ENCODE measurements around the gene CDH1.

CDH1 gene

GRCh38 chr16:68732042-68732680 is 4.9 kb upstream of the CDH1 start:
- no peak for DNase-seq (ENCODE audit: low read depth in 2 of 2)

GRCh38 chr16:68732741-68733399 is 4.2 kb upstream of the CDH1 start:
- DNase-seq (ENCODE audit: low read depth in 2 of 2): no peak

DNA sequence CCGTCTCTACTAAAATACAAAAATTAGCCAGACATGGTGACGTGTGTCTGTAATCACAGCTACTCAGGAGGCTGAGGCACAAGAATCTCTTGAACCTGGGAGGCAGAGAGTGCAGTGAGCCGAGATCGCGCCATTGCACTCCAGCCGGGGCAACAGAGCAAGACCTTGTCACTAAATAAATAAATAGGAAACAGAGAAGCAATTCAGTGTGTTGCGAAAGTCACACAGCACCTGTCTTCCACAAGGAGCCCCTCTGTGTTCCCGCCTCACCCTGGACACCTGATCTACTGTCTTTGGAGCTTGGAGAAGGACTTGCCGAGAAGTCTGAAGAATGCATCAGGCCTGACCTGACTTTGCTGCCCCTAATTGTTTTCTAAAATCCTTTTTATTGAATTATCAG is 3.5 kb upstream of the CDH1 start:
- no peak for DNase-seq (ENCODE audit: low read depth in 2 of 2)

DNA sequence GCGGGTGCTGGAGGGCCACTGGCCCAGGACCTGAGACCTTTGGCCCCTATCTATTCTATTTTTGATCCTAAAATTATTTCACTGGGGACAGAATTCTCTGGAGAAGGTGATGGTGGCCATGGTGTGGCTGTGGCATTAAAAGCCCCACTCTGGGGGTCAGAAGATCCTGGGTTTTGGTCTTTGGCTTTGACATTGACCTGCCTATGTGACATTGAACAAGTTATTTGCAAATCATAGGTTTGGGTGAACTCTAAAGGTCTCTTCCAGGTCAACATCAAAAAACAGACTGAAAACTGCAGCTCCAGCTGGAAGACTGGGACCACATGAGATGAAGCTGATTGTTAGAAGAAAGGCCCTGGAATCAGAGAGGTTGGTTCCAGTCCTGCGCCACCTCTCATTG is 2.3 kb upstream of the CDH1 start:
- DNase-seq (ENCODE audit: low read depth in 2 of 2): no peak

DNA sequence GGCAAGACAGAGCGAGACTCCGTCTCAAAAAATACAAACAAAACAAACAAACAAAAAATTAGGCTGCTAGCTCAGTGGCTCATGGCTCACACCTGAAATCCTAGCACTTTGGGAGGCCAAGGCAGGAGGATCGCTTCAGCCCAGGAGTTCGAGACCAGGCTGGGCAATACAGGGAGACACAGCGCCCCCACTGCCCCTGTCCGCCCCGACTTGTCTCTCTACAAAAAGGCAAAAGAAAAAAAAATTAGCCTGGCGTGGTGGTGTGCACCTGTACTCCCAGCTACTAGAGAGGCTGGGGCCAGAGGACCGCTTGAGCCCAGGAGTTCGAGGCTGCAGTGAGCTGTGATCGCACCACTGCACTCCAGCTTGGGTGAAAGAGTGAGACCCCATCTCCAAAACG is 531 bp upstream of the CDH1 start:
- DNase-seq (ENCODE audit: low read depth in 2 of 2): no peak

DNA sequence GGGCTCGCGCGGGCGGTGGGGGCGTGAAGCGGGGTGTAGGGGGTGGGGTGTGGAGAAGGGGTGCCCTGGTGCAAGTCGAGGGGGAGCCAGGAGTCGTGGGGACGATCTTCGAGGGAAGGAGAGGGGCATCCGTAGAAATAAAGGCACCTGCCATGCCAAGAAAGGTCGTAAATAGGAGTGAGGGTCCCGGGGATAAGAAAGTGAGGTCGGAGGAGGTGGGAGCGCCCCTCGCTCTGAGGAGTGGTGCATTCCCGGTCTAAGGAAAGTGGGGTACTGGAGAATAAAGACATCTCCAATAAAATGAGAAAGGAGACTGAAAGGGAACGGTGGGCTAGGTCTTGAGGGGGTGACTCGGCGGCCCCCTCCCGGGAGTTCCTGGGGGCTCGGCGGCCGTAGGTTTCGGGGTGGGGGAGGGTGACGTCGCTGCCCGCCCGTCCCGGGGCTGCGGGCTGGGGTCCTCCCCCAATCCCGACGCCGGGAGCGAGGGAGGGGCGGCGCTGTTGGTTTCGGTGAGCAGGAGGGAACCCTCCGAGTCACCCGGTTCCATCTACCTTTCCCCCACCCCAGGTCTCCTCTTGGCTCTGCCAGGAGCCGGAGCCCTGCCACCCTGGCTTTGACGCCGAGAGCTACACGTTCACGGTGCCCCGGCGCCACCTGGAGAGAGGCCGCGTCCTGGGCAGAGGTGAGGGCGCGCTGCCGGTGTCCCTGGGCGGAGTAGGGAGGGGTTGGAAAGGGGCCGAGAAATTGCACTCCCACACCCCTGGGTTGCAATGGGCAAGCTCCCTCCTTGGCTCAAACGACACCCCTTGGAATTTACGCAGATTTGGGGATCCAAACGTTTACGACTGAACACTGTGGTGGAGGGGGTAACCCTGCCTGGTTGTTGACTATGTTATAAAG is 888 bp downstream of the CDH1 start:
- DNase-seq (ENCODE audit: low read depth in 2 of 2): no peak

GRCh38 chr16:68739964-68740627 is 3.0 kb downstream of the CDH1 start:
- DNase-seq (ENCODE audit: low read depth in 2 of 2): no peak

DNA sequence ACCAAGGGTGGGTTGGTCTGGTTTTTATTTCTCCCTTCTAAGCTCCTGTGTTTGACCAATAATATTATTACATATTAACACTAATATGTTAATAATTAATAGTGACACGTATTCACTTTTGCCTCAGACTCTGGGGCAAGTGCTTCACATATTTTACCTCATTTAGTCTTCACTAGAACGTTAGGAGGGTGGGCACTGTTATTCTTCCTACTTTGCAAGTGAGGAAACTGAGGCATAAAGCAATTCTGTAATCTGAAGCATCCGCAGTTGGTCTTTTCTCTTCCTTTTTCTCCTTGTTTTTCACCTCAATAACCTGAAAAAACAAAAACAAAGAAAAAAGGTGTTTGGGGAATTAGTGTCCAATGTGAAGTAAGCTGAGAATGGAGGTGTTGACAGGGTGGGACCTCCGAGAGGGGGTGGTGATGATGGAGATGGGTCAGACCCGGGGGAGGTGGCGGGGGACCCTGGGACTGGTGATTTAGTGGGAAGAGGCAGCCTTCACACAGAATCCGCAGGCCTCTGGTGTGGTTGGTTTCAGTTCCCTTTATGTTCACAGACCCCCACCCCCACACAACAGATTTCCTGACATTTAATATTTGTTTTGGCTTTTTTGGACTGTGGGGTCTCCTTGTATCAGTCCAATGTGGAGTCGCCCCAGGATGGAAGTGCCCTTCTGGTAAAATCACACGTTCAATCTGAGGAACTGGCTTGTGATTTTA is 3.7 kb downstream of the CDH1 start:
- no peak for DNase-seq (ENCODE audit: low read depth in 2 of 2)

DNA sequence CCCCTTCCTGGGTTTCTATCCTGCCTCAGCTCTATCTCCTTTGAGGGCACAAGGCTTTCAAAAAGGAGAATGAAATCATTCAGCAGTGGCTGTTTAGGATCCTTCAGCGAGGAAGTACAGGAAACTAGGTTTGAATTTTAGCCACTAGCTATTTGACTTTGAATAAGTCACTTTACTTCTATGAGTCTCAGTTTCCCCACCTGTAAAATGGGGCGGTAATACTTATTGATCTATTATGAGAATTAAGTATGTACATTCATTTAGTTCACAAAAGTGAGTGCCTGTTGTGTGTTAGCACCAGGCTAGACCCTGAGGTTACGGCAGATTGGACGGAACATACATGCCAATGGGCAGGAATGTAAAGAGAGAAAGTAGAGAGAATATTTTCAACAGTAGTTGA is 6.6 kb downstream of the CDH1 start:
- no peak for DNase-seq (ENCODE audit: low read depth in 2 of 2)

GRCh38 chr16:68744744-68745280 is 7.7 kb downstream of the CDH1 start:
- no peak for DNase-seq (ENCODE audit: low read depth in 2 of 2)

GRCh38 chr16:68746951-68747350 is 9.9 kb downstream of the CDH1 start:
- DNase-seq (ENCODE audit: low read depth in 2 of 2): no peak

DNA sequence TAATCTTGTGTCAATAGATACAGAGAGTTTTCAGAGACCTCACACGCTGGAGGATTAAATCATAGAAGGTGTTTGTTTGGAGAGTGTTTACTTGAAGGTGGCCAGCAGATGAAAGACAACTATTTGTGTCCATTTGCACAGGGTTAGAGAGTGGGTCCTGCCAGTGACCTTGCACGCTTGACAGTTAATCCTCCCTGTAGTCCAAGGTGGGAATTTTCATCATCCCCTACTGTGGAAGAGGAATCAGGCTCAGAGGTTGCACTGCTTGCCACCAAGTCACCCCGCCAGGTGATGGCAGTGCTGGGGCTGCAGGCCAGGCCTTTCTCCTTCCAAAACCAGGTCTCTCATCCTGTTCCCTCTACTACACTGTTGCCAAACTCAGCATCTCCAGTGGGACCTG is 12.3 kb downstream of the CDH1 start:
- DNase-seq (ENCODE audit: low read depth in 2 of 2): no peak

DNA sequence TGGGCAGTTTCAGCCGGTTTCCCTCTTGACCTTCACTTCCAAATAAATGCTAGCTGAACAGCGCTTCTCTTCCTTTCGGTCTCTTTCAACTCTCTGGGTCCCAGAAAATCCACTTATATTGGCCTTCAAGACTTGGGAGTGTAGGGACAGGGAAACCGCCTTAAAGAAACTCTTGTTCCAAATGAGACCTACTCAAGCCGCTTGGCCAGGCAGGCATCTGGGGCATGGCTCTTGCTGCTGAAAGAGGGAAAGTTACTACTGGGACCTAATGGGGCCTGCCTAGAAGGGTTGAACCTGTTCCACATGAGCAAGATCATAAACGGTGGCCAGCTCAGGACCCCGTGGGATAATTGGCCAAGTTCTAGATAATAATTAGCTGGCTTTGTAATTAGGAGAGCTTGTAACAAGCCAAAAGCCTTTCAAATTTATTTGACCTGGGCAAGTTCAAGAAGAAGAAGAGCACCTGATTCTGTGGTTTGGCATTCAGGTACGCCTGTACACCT is 13.2 kb downstream of the CDH1 start:
- DNase-seq (ENCODE audit: low read depth in 2 of 2): no peak

DNA sequence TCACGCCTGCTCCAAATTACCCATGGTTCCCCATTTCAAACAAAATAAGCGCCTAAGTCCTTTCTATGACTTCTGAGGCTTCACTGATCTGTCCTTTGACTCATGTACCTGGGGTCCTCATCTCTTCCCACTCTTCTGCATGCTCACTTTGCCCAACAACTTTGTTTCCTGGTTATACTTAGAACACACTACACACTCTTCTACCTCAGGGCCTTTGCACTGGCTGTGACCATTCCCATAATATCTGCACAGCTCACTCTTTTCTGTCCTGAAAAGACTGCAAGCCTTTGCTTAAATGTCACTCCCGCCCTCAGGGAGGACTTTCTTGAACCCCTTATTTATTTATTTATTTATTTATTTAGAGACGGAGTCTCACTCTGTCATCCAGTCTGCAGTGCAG is 14.1 kb downstream of the CDH1 start:
- DNase-seq (ENCODE audit: low read depth in 2 of 2): no peak

DNA sequence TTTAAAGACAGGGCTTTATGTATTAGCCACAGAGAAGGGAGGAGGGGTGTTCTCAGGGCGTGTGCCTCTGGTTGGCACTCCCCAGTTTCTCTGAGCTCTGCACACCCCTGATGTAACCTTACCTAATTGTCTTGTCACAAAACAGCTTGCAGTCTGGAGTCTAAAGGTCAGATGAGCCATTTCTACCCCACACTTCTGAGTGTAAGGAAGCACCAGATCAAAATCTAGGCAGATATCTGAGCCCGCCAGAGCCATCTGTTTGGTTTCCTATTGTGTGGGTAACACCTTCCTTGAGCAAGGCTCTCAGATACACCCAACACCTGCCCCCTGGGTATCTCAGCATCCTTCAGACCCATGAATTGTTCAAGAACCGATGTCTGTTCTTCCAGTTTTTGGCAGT is 15.5 kb downstream of the CDH1 start:
- no peak for DNase-seq (ENCODE audit: low read depth in 2 of 2)

GRCh38 chr16:68754084-68754792 is 17.1 kb downstream of the CDH1 start:
- no peak for DNase-seq (ENCODE audit: low read depth in 2 of 2)

- peak; percentile 15 to 54 for DNase-seq (ENCODE audit: low read depth in 2 of 2)
Observed at GRCh38 chr16:68756239-68756915, 19.3 kb downstream of the CDH1 start.

GRCh38 chr16:68757625-68757935 is 20.5 kb downstream of the CDH1 start:
- no peak for DNase-seq (ENCODE audit: low read depth in 2 of 2)

DNA sequence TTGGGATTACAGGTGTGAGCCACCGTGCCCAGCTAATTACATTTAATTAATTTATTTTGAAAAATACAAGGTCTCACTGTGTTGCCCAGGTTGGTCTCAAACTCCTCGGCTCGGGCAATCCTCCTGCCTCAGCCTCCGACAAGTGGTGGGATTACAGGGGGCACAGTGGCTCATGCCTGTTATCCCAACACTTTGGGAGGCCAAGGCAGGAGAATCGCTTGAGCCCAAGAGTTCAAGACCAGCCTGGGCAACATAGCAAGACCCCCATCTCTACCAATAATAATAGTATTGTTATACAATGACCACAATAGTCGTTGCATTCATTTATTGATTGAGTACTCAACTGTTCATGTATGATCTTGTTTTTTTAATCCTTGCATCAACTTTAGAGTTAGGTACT is 22.0 kb downstream of the CDH1 start:
- no peak for DNase-seq (ENCODE audit: low read depth in 2 of 2)

GRCh38 chr16:68760671-68761275 is 23.7 kb downstream of the CDH1 start:
- peak in 1 of 2 donors; percentile 42 for DNase-seq (ENCODE audit: low read depth in 2 of 2)
